SK-N-SH (cell line): ENCODE data around the gene IL1RAP.

Experiments used
- NFIC ChIP-seq: IDR thresholded peaks from 2 replicates; pipeline ENCODE4 v1.4.0; 2012; ENCODE audit warnings: borderline replicate concordance
- POLR2AphosphoS5 ChIP-seq: IDR thresholded peaks from 2 replicates; pipeline ENCODE4 v1.6.1; 2012; ENCODE audit warnings: low read depth, low read length
- TF ChIP-seq, protein P1 (sequence below): fragments of 150-350 bp; IDR thresholded peaks from 2 replicates; pipeline ENCODE4 v1.6.1; 2016; ENCODE audit warnings: mild to moderate bottlenecking, low read depth, low read length
- TF ChIP-seq, protein P2 (sequence below): fragments of 150-350 bp; IDR thresholded peaks from 2 replicates; pipeline ENCODE4 v1.6.1; 2017; ENCODE audit warnings: antibody characterized with exemption, low read length, low read depth, borderline replicate concordance

DNA sequence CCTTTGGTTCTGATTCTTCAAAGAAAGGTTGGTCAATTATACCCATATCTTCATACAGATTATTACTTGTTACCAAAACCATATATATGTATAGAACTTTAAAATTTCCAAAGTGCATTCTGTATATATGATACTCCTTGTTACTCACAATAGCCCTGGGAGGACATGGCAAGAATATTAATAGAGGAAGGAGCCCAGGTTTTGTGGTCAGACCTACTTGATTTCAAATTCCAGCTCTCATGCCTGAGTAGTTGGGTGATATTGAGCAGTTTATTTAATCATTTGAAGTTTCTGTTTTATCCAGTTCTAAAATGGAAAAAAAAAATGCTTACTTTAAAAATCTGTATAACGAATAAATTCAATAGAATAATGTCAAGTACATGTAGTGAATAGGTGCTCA, 2.5 kb downstream of the IL1RAP start:
- TF ChIP-seq, protein P1, sequence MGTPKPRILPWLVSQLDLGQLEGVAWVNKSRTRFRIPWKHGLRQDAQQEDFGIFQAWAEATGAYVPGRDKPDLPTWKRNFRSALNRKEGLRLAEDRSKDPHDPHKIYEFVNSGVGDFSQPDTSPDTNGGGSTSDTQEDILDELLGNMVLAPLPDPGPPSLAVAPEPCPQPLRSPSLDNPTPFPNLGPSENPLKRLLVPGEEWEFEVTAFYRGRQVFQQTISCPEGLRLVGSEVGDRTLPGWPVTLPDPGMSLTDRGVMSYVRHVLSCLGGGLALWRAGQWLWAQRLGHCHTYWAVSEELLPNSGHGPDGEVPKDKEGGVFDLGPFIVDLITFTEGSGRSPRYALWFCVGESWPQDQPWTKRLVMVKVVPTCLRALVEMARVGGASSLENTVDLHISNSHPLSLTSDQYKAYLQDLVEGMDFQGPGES, result no peak
- TF ChIP-seq NFIC (no peak), POLR2AphosphoS5 (no peak)
- TF ChIP-seq, protein P2, sequence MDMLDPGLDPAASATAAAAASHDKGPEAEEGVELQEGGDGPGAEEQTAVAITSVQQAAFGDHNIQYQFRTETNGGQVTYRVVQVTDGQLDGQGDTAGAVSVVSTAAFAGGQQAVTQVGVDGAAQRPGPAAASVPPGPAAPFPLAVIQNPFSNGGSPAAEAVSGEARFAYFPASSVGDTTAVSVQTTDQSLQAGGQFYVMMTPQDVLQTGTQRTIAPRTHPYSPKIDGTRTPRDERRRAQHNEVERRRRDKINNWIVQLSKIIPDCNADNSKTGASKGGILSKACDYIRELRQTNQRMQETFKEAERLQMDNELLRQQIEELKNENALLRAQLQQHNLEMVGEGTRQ, result no peak
